ENCODE data around the gene ZSWIM9.

DNA sequence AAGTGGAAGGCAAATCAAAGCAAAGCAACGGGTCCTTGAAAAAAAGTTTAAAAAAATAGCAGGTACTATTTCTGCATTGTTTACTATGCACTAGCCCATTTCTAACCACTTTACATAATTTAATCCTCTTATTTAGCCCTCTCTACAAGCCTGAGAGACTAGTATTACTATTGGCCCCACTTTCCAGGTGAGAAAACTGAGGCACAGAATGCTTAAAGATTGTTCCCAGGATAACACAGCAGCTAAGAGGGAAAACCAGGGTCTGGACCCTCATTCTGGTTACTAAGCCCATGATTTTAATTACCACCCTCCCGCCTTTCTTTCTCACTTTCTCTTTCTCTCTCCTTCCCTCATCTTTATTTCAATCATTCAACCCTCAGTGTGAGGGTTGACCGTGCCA lies 5.7 kb downstream of the ZSWIM9 start:
- TF ChIP-seq, protein P1, sequence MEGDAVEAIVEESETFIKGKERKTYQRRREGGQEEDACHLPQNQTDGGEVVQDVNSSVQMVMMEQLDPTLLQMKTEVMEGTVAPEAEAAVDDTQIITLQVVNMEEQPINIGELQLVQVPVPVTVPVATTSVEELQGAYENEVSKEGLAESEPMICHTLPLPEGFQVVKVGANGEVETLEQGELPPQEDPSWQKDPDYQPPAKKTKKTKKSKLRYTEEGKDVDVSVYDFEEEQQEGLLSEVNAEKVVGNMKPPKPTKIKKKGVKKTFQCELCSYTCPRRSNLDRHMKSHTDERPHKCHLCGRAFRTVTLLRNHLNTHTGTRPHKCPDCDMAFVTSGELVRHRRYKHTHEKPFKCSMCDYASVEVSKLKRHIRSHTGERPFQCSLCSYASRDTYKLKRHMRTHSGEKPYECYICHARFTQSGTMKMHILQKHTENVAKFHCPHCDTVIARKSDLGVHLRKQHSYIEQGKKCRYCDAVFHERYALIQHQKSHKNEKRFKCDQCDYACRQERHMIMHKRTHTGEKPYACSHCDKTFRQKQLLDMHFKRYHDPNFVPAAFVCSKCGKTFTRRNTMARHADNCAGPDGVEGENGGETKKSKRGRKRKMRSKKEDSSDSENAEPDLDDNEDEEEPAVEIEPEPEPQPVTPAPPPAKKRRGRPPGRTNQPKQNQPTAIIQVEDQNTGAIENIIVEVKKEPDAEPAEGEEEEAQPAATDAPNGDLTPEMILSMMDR (IDR thresholded peaks at IDR 0.05): no peak
- TF ChIP-seq EZH2 (IDR thresholded peaks at IDR 0.05) (no peak), EZH2phosphoT487 (IDR thresholded peaks at IDR 0.05) (no peak)
